ENCODE measurements around the gene AKAP9.
"Not testable (repeated sequence)": the region's sequence is repeated elsewhere in the genome, so short reads cannot be mapped to it uniquely, and the experiment has no call there.

The AKAP9 gene

DNA sequence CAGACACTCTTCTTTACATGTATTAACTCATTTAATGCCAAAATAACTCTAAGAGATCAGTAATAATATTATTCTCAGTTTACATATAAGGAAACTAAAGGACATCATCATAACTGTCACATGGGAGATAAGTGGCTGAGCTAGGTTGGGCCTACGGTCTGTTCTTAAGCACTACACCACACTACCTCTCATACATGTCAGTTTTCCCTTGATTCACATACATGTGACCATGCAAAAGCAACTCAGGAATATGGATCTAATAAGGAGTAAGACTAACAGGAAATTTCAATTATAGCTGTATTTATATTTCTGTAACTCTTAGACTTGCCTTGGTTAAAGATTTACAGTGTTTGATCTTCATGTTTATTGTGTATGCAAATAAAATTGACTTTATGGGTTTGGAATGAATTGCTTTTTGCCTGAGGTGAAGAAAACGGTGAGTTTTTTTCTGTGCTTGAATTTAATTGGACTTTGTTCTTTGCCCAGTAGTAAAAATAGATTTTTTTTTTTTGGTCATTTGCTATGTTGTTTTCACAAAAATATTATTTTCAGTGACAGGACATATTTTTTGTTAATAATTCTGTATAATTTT, 123.9 kb downstream of the AKAP9 start:
- no peak for DNase-seq (ENCODE audit: low read depth in 2 of 2)

DNA sequence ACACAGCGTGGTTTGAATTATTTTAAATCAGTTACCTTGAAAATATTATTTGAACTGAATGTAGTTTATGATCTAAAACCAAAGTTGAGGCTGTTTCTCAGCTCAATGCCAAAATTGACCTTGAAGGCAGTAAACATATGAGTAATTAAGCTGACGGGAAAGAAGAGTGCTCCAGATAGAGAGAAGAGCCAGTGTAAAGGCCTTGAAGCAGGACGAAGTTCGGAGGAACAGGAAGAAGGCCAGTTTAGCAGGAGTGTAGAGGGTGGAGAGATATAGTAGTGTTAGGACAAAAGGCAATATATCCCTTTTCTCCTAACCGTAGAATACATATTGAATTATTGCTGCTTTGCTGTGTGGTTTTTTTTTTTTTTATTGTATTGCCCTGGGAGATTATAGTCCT, 130.4 kb downstream of the AKAP9 start:
- no peak for DNase-seq (ENCODE audit: low read depth in 2 of 2)

DNA sequence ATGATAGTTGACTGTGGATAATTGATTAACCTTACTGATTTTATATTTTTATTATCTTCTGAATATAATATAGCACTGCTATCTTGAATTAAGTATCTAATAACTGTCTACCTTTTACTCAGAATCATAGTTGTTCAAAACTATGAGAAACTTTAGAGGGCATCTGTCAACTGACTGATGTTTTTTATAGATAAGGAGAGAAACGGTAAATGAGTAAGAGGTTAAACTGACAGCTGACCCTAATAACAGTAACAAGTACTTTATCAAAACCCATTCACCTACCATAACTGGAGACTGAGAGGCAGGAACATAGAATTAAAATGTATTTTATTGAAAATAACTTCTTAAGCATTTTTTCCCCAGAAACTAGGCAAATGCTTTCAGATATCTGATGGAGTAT, 131.5 kb downstream of the AKAP9 start:
- no peak for DNase-seq (ENCODE audit: low read depth in 2 of 2)

DNA sequence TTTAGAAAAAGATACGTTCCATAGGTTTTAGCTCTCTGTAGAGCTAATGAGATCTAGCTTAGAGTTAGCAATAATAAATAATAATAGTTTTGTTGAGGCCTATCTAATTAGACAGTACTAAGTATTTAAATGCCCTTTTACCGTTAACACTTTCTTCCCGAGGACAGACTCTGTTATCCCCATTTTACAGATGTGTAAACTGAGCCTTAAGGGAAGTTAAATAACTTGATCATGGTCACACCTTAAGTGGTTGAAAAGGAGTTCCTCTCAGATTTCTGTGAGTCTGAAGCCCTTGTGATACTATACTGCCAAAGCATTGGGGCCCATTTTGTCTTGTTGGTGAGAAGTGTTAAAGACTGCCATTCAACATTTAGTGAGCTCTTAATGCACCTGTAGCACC, 132.0 kb downstream of the AKAP9 start:
- DNase-seq (ENCODE audit: low read depth in 2 of 2) = no peak

DNA sequence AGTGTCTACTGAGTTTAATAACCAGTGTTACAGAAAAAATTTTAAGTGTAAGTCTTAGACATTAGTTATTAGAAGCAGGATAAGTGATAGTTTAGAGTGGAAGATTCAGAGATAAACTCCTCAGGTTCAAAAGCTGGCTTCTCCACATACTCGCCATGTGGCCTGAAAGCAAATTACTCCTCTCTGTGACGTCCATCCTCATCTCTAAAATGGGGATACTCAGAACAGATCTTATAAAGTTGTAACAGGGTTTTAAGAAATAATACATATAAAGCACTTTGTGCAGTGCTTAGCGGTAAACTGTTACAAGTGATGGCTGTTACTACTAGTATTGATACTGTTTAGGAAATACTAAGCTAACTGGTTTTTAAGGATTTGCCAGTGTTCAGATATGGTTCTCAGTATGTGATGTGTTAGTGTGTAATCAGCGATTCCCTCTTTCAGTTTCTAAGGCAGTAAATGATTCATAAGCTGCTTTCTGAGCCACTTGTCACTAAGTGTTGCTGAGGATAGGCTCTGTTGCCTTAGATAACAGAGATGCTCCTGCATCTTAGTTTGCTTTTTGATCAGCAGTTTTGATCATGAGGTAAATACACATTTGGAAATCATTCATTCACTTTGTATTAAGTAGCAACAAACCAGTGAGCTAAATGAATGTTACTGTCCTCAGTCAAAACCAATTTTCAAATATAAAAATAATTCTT, 134.9 kb downstream of the AKAP9 start:
- DNase-seq (ENCODE audit: low read depth in 2 of 2) = peak in 1 of 2 donors; percentile 0

GRCh38 chr7:92076509-92076908, 135.8 kb downstream of the AKAP9 start:
- no peak for DNase-seq (ENCODE audit: low read depth in 2 of 2)

GRCh38 chr7:92083922-92084321, 143.3 kb downstream of the AKAP9 start:
- DNase-seq (ENCODE audit: low read depth in 2 of 2) = not testable (repeated sequence)

DNA sequence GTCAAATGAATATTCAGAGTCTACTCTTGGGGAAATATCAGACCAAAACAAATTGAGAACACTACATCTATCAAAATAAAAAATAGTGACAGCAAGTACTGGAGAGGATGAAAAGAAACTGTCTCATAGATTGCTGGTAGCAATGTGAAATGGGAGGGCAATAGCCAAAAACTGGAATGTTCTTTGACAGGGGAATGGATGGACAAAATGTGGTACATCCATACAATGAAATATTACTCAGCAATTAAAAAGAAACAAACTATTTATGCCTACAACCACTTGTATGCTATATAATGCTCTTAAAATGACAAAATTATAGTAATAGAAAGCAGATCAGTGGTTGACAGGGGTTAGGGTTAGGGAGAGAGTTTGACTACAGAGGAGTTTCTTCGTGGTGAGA, 147.6 kb downstream of the AKAP9 start:
- DNase-seq (ENCODE audit: low read depth in 2 of 2) = no peak

DNA sequence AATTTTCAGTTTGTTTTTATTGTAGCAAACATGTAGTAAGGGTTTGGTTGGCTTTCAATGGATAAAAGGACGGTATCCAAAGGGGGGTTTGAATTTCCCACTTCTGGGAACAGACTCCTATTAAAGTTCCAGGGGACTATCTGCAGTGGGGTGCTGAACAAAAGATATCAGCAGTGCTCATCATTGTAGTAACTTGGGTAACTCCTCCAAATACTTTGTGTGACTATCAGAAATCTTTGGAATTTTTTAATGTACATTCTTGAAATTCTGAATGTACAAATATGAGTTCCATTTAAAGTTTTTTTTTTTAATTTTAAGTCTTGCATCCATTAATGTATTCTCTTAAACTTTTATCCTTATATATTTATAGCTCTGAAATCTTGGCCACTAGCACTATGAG, 151.5 kb downstream of the AKAP9 start:
- DNase-seq (ENCODE audit: low read depth in 2 of 2) = no peak

GRCh38 chr7:92095380-92095779, 154.7 kb downstream of the AKAP9 start:
- no peak for DNase-seq (ENCODE audit: low read depth in 2 of 2)

DNA sequence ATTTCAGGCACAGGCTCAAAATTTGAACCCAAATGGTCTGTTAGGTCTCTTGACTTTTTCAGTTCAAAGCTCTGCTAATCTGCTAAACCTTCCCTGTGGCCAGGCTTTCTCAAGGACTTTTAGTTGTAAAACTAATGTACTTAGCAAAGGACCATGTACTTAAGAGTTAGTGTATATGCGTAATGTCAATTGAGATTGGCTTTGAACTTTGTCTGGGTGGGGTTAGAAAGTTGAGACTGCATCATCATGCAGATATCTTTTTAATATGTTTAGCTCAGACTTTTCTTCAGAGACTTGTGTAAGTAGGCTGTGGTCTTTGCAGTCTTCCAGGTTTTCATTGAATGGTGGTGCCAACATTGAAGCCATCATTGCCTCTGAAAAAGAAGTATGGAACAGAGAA, 159.9 kb downstream of the AKAP9 start:
- no peak for DNase-seq (ENCODE audit: low read depth in 2 of 2)

DNA sequence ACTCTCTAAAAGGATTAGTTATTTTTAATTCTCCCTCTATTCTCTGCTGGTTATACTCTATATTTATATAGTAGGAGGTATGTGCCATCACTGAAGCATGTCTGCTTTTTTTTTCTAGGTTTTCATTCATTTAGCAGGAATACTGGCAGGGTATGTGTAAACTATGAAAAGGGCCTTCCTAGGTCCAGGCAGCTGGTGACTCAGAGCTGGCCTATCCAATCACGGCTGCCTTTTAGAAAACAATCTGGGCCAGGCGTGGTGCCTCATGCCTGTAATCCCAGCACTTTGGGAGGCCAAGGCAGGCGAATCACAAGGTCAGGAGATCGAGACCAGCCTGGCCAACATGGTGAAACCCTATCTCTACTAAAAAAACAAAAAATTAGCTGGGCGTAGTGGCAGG, 162.2 kb downstream of the AKAP9 start:
- not testable (repeated sequence) for DNase-seq (ENCODE audit: low read depth in 2 of 2)

- DNase-seq (ENCODE audit: low read depth in 2 of 2) = no peak
Measured at GRCh38 chr7:92108821-92109220, 168.2 kb downstream of the AKAP9 start.

- no peak for DNase-seq (ENCODE audit: low read depth in 2 of 2)
Measured at GRCh38 chr7:92110857-92111256, 170.2 kb downstream of the AKAP9 start.

GRCh38 chr7:92115821-92116220, 175.2 kb downstream of the AKAP9 start:
- no peak for DNase-seq (ENCODE audit: low read depth in 2 of 2)

GRCh38 chr7:92116949-92117348, 176.3 kb downstream of the AKAP9 start:
- no peak for DNase-seq (ENCODE audit: low read depth in 2 of 2)

- no peak for DNase-seq (ENCODE audit: low read depth in 2 of 2)
Measured at GRCh38 chr7:92119213-92119759, 178.6 kb downstream of the AKAP9 start.

- no peak for DNase-seq (ENCODE audit: low read depth in 2 of 2)
Measured at GRCh38 chr7:92121681-92122080, 181.0 kb downstream of the AKAP9 start.

DNA sequence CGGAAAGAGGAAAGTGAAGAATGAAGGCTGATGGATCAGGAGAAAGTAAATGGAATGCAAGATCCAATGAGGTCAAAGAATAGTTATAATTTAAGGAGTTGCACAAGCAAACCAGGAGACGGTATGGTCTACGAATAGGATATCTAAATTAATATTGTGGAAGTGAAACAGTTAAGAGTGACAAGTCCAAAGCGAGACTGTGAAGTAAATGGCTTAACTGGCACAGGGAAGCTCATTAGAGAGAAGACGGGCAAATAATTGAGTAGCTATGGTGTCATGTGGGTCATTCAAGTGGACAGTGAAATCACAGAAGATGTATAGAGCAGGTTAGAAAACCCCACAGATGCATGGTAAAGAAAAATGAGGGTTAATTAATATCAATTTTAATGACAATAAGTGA, 190.4 kb downstream of the AKAP9 start:
- no peak for DNase-seq (ENCODE audit: low read depth in 2 of 2)

DNA sequence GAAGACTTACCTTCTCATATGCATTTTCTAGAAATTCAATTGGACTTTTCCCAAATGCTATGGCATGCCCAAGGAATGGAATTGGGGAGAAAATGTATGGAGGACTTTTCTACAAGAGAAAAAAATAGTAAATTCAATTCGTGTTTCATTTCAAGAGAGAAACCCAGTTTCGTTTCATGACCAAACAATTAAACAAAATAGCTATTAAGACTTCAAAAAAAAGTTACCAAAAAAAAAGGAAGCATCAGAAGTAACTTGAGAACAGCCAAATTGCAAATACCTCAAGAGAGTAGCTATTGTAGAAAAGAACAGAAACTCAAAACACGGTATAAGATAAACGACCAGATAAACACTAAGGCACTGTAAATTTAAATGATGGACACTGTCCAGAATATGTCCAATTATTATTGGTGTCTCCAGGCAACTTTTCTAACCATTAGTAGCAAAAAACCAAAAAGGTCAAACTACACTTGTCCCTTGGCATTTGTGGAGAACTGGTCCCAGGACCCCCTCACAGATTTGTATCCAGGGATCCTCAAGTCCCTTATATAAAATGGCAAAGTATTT, 191.2 kb downstream of the AKAP9 start:
- DNase-seq (ENCODE audit: low read depth in 2 of 2) = no peak

- DNase-seq (ENCODE audit: low read depth in 2 of 2) = no peak
Measured at GRCh38 chr7:92133133-92133736, 192.6 kb downstream of the AKAP9 start.

DNA sequence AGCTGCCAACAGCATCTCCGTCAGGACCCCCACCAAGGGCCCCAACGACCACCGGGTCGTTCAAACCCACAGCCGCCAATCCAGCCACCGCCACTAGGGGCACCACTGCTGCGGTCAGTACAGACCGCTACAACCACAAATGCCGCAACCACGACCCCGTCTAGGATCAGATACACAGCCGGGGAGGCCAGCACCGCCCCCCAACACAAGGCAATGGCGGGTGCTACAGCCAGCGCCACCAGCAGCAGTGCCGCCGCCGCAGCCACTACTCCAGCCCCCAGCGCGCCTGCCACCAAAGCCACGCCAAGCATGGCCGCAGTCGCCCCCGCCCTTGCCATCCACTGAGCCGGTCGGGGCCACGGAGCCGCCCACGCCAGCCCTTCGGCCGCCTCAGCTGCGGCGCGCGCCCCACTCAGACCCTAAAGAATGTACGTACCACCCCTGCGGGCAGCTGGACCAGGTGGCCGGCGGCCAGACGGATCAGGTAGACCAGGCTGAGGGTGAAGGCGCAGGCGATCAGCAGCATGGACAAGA, 193.1 kb downstream of the AKAP9 start:
- DNase-seq (ENCODE audit: low read depth in 2 of 2) = peak; percentile 20 to 45

Measured in activated CD4-positive, alpha-beta T cell treated with anti-CD3 and anti-CD28 coated beads for 24 hours (primary cell).